ENCODE data around the gene NLRP7.
"Not testable (repeated sequence)": the region's sequence is repeated elsewhere in the genome, so short reads cannot be mapped to it uniquely, and the experiment has no call there.

NLRP7 gene

GRCh38 chr19:54969647-54970046 lies 22.3 kb upstream of the NLRP7 start:
- Histone ChIP-seq H3F3A (ENCODE audit: insufficient read depth, low read length) (peaks cover 30% of the 10 kb centered on the region), H3K36me3 (replicated peaks; ENCODE audit: insufficient read depth, low read length) (no peaks in the 10 kb centered on the region), H3K4me1 (ENCODE audit: low read length) (peaks cover 22% of the 10 kb centered on the region), H3K9me3 (replicated peaks; ENCODE audit: insufficient read depth, low read length) (no peaks in the 10 kb centered on the region), H3K9ac (ENCODE audit: low read length) (no peak overlapping the region), H3K79me2 (ENCODE audit: low read length) (no peaks in the 10 kb centered on the region), H3K27ac (ENCODE audit: low read length) (no peak overlapping the region), H3K27me3 (replicated peaks; ENCODE audit: insufficient read depth, low read length) (0 out of 2 replicates have a peak, but pooled peaks cover 3% of the 10 kb centered on the region), H3K4me2 (ENCODE audit: low read depth, low read length) (no peak overlapping the region), H3K9me2 (replicated peaks; ENCODE audit: insufficient read depth, low read length) (no peaks in the 10 kb centered on the region), H3K4me3 (ENCODE audit: low read length) (no peak overlapping the region), H2AFZ (ENCODE audit: low read length) (no peak overlapping the region), H4K20me1 (ENCODE audit: insufficient read depth, low read length) (no peaks in the 10 kb centered on the region)
- DNase-seq, result no peak
- no peak for TF ChIP-seq CTCF (IDR thresholded peaks at IDR 0.05; ENCODE audit: low read length)
- no peak for TF ChIP-seq EZH2 (optimal IDR thresholded peaks at IDR 0.05; ENCODE audit: low read depth, low read length)
- no peak for TF ChIP-seq EZH2phosphoT487 (IDR thresholded peaks at IDR 0.05; ENCODE audit: low read length)

GRCh38 chr19:54967611-54968010 lies 20.3 kb upstream of the NLRP7 start:
- Histone ChIP-seq H3K9ac (ENCODE audit: low read length) (peak overlapping the region; percentile 51), H3F3A (ENCODE audit: insufficient read depth, low read length) (peaks cover 16% of the 10 kb centered on the region), H3K4me3 (ENCODE audit: low read length) (peak overlapping the region; percentile 33; the same call in 1 of the 2 replicates), H3K9me2 (replicated peaks; ENCODE audit: insufficient read depth, low read length) (no peaks in the 10 kb centered on the region), H3K4me1 (ENCODE audit: low read length) (peaks cover 15% of the 10 kb centered on the region; the same call in 1 of the 2 replicates), H3K36me3 (replicated peaks; ENCODE audit: insufficient read depth, low read length) (no peaks in the 10 kb centered on the region), H3K27me3 (replicated peaks; ENCODE audit: insufficient read depth, low read length) (no peaks in the 10 kb centered on the region), H2AFZ (ENCODE audit: low read length) (peak overlapping the region; percentile 58), H3K9me3 (replicated peaks; ENCODE audit: insufficient read depth, low read length) (no peaks in the 10 kb centered on the region), H3K4me2 (ENCODE audit: low read depth, low read length) (peak overlapping the region; percentile 62; the same call in 1 of the 2 replicates), H3K79me2 (ENCODE audit: low read length) (no peaks in the 10 kb centered on the region), H3K27ac (ENCODE audit: low read length) (peak overlapping the region; percentile 89), H4K20me1 (ENCODE audit: insufficient read depth, low read length) (no peaks in the 10 kb centered on the region)
- peak; percentile 79 for DNase-seq
- TF ChIP-seq EZH2phosphoT487 (IDR thresholded peaks at IDR 0.05; ENCODE audit: low read length) (no peak), EZH2 (optimal IDR thresholded peaks at IDR 0.05; ENCODE audit: low read depth, low read length) (no peak), CTCF (IDR thresholded peaks at IDR 0.05; ENCODE audit: low read length) (no peak)

GRCh38 chr19:54965055-54965454 lies 17.7 kb upstream of the NLRP7 start:
- H3K4me2 ChIP-seq (ENCODE audit: low read depth, low read length); H3K79me2 ChIP-seq (ENCODE audit: low read length); H4K20me1 ChIP-seq (ENCODE audit: insufficient read depth, low read length); H3K4me3 ChIP-seq (ENCODE audit: low read length); H3K9ac ChIP-seq (ENCODE audit: low read length); DNase-seq; H3K9me3 ChIP-seq (replicated peaks; ENCODE audit: insufficient read depth, low read length); H3K9me2 ChIP-seq (replicated peaks; ENCODE audit: insufficient read depth, low read length); H3K36me3 ChIP-seq (replicated peaks; ENCODE audit: insufficient read depth, low read length); H2AFZ ChIP-seq (ENCODE audit: low read length); H3K27me3 ChIP-seq (replicated peaks; ENCODE audit: insufficient read depth, low read length); H3K27ac ChIP-seq (ENCODE audit: low read length): not testable (repeated sequence)
- H3K4me1 ChIP-seq (ENCODE audit: low read length), result peaks cover 11% of the 10 kb centered on the region; the same call in 1 of the 2 replicates
- peaks cover 21% of the 10 kb centered on the region for H3F3A ChIP-seq (ENCODE audit: insufficient read depth, low read length)

GRCh38 chr19:54959840-54960239 lies 12.5 kb upstream of the NLRP7 start:
- Histone ChIP-seq H3K79me2 (ENCODE audit: low read length) (no peaks in the 10 kb centered on the region), H3F3A (ENCODE audit: insufficient read depth, low read length) (peaks cover 29% of the 10 kb centered on the region), H3K27me3 (replicated peaks; ENCODE audit: insufficient read depth, low read length) (no peaks in the 10 kb centered on the region), H3K4me2 (ENCODE audit: low read depth, low read length) (peak overlapping the region; percentile 69), H3K9ac (ENCODE audit: low read length) (peak overlapping the region; percentile 19; the same call in 1 of the 2 replicates), H3K9me2 (replicated peaks; ENCODE audit: insufficient read depth, low read length) (no peaks in the 10 kb centered on the region), H3K27ac (ENCODE audit: low read length) (peak overlapping the region; percentile 80), H3K4me3 (ENCODE audit: low read length) (peak overlapping the region; percentile 0; the same call in 1 of the 2 replicates), H3K9me3 (replicated peaks; ENCODE audit: insufficient read depth, low read length) (no peaks in the 10 kb centered on the region), H3K4me1 (ENCODE audit: low read length) (peaks cover 19% of the 10 kb centered on the region), H3K36me3 (replicated peaks; ENCODE audit: insufficient read depth, low read length) (no peaks in the 10 kb centered on the region), H2AFZ (ENCODE audit: low read length) (peak overlapping the region; percentile 9; the same call in 1 of the 2 replicates), H4K20me1 (ENCODE audit: insufficient read depth, low read length) (no peaks in the 10 kb centered on the region)
- peak; percentile 78 for DNase-seq
- TF ChIP-seq CTCF (IDR thresholded peaks at IDR 0.05; ENCODE audit: low read length), result no peak
- no peak for TF ChIP-seq EZH2 (optimal IDR thresholded peaks at IDR 0.05; ENCODE audit: low read depth, low read length)
- TF ChIP-seq EZH2phosphoT487 (IDR thresholded peaks at IDR 0.05; ENCODE audit: low read length), result no peak
